ENCODE results near the gene PAX8.

GRCh38 chr2:113172721-113173541 is 105.8 kb downstream of the PAX8 start:
- TF ChIP-seq, protein P1, sequence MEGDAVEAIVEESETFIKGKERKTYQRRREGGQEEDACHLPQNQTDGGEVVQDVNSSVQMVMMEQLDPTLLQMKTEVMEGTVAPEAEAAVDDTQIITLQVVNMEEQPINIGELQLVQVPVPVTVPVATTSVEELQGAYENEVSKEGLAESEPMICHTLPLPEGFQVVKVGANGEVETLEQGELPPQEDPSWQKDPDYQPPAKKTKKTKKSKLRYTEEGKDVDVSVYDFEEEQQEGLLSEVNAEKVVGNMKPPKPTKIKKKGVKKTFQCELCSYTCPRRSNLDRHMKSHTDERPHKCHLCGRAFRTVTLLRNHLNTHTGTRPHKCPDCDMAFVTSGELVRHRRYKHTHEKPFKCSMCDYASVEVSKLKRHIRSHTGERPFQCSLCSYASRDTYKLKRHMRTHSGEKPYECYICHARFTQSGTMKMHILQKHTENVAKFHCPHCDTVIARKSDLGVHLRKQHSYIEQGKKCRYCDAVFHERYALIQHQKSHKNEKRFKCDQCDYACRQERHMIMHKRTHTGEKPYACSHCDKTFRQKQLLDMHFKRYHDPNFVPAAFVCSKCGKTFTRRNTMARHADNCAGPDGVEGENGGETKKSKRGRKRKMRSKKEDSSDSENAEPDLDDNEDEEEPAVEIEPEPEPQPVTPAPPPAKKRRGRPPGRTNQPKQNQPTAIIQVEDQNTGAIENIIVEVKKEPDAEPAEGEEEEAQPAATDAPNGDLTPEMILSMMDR (IDR thresholded peaks at IDR 0.05; ENCODE audit: insufficient read depth, low read length): no peak
- TF ChIP-seq POLR2AphosphoS5 (IDR thresholded peaks at IDR 0.05; ENCODE audit: low read depth): no peak
